T-helper 2 cell treated with Interferon-gamma antibody and Interleukin-4, amounts not matched to agents 5 μg/mL and 100 μg/mL, for 36 hours (primary cell): ENCODE data around the gene MS4A7.
"Not testable (repeated sequence)": the region's sequence is repeated elsewhere in the genome, so short reads cannot be mapped to it uniquely, and the experiment has no call there.

Experiments
- DNase-seq: peaks from one replicate; pipeline ENCODE4 v3.0.0; 2021; ENCODE audit warnings: low spot score
- H3K27ac Mint-ChIP-seq: one replicate; pipeline ENCODE4 v1.8.0; 2021; ENCODE audit warnings: mild to moderate bottlenecking, mixed read lengths
- H3K27me3 Mint-ChIP-seq: one replicate; pipeline ENCODE4 v1.8.0; 2021; ENCODE audit warnings: low read depth, mixed read lengths
- H3K36me3 Mint-ChIP-seq: one replicate; pipeline ENCODE4 v1.8.0; 2021; ENCODE audit warnings: low read depth, mixed read lengths
- H3K4me1 Mint-ChIP-seq: one replicate; pipeline ENCODE4 v1.8.0; 2021; ENCODE audit warnings: low read depth, mixed read lengths
- H3K4me3 Mint-ChIP-seq: one replicate; pipeline ENCODE4 v1.8.0; 2022; ENCODE audit warnings: mild to moderate bottlenecking, moderate library complexity, mixed read lengths
- H3K9me3 Mint-ChIP-seq: one replicate; pipeline ENCODE4 v1.8.0; 2021; ENCODE audit warnings: mixed read lengths

The MS4A7 gene

GRCh38 chr11:60362241-60362640, 16.1 kb upstream of the MS4A7 start:
- H3K27me3 Mint-ChIP-seq: peaks cover 8% of the 10 kb centered on the region
- H3K27ac Mint-ChIP-seq: no peak overlapping the region
- no peaks in the 10 kb centered on the region for H3K4me1 Mint-ChIP-seq
- no peak for DNase-seq
- no peak overlapping the region for H3K4me3 Mint-ChIP-seq
- no peaks in the 10 kb centered on the region for H3K36me3 Mint-ChIP-seq
- H3K9me3 Mint-ChIP-seq: no peaks in the 10 kb centered on the region

DNA sequence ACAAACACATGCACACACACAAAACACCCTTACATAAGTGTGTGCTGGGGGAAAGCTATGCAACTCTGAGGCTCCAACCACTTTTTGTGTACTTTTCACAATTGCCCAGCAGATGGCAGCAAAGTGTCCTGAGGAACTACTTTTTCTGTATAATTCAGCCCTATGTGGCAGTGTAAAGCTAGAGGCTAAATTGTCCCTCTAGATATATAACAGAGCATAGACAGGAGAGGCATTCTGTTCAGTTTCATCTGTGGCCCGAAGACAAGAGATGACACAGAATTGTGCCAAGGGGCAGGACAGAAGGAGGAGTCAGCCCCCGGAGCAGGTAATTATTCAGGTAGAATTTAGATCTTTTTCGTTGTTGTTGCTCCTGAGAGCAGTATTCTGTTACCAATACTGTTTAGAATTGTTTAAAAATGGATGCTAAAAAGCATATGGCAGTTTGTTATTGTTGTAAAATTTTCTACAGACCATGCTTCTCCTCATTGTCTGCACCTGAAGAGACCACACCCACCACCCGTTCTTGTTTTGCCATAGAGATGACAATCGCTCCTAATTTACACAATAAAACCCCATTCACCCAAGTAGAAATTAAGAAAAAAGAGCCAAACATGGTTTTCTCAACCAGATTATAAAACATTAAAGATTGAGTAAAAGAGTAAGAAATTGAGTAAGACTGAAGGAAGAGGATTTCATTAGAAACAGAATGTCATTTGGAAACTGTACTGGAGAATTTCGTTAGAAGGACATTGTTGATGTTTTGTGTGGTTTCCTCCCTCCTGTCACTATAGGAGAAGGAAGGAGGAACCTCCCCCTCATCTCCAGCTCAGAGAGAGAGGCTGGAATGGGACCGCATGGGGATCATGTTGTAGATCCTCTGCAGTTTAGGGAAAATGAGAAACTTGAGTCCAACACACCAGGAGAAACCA, 14.5 kb upstream of the MS4A7 start:
- DNase-seq: peak; percentile 5
- Mint-ChIP-seq H3K27me3 (peaks cover 8% of the 10 kb centered on the region), H3K36me3 (no peaks in the 10 kb centered on the region), H3K4me1 (no peaks in the 10 kb centered on the region), H3K27ac (no peak overlapping the region), H3K4me3 (no peak overlapping the region), H3K9me3 (no peaks in the 10 kb centered on the region)

GRCh38 chr11:60366262-60366904, 11.9 kb upstream of the MS4A7 start:
- H3K27ac Mint-ChIP-seq, H3K27me3 Mint-ChIP-seq, H3K4me3 Mint-ChIP-seq, DNase-seq, H3K9me3 Mint-ChIP-seq, H3K4me1 Mint-ChIP-seq, H3K36me3 Mint-ChIP-seq: not testable (repeated sequence)

DNA sequence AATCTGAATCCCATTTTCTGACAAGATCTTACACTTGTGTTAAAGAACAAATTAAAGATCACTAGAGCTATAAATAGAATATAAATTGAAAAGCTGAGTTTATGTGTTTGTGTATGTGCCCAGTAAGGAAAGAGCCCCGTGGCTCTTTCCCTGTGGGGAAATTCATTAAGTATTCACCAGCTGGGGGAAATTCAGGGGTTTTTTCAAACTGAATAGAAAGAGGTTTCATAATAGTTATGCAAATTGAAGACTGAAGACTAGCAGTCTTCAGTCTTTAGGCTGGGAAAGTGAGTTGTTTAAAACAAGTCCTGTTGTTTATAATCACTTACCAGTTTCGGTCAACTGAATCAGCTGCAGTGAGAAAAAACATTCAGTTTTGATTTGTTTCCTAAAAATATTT, 11.3 kb upstream of the MS4A7 start:
- H3K27me3 Mint-ChIP-seq: peaks cover 5% of the 10 kb centered on the region
- H3K27ac Mint-ChIP-seq: no peak overlapping the region
- H3K36me3 Mint-ChIP-seq: no peaks in the 10 kb centered on the region
- no peak for DNase-seq
- H3K4me3 Mint-ChIP-seq: no peak overlapping the region
- no peaks in the 10 kb centered on the region for H3K9me3 Mint-ChIP-seq
- no peaks in the 10 kb centered on the region for H3K4me1 Mint-ChIP-seq

GRCh38 chr11:60367896-60368295, 10.4 kb upstream of the MS4A7 start:
- Mint-ChIP-seq H3K27me3 (peaks cover 5% of the 10 kb centered on the region), H3K4me1 (no peaks in the 10 kb centered on the region), H3K4me3 (no peak overlapping the region), H3K27ac (no peak overlapping the region), H3K9me3 (no peaks in the 10 kb centered on the region), H3K36me3 (no peaks in the 10 kb centered on the region)
- no peak for DNase-seq

- H3K4me1 Mint-ChIP-seq: no peaks in the 10 kb centered on the region
- no peaks in the 10 kb centered on the region for H3K27me3 Mint-ChIP-seq
- no peak overlapping the region for H3K4me3 Mint-ChIP-seq
- H3K9me3 Mint-ChIP-seq: no peaks in the 10 kb centered on the region
- no peak overlapping the region for H3K27ac Mint-ChIP-seq
- H3K36me3 Mint-ChIP-seq: no peaks in the 10 kb centered on the region
- DNase-seq: no peak
Observed at GRCh38 chr11:60370252-60370810, 8.0 kb upstream of the MS4A7 start.

DNA sequence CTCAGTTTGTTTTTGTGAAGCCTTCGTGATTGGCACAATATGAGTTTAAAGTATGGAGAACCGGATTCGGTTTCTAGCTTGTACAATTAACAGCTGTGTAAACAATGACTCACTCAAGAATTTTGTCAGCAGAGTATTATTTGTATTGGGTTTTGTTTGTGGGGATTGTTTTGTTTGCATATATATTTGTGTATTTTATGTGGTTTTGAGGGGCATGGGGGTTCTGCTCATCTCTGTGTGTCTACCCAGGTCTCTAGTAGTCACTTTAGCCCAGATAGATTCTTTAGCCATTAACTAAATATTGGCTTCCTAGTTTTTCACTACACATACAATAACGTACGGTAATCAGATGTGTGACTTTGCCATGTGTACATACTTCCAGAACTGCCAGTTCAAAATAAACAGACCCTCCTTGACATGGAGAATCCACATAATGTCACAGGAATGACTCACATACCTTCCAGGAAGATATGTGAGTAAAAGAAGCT, 7.5 kb upstream of the MS4A7 start:
- no peak overlapping the region for H3K27ac Mint-ChIP-seq
- H3K9me3 Mint-ChIP-seq: no peaks in the 10 kb centered on the region
- no peak overlapping the region for H3K4me3 Mint-ChIP-seq
- no peaks in the 10 kb centered on the region for H3K36me3 Mint-ChIP-seq
- no peaks in the 10 kb centered on the region for H3K27me3 Mint-ChIP-seq
- no peak for DNase-seq
- no peaks in the 10 kb centered on the region for H3K4me1 Mint-ChIP-seq

- H3K36me3 Mint-ChIP-seq: no peaks in the 10 kb centered on the region
- H3K4me1 Mint-ChIP-seq: no peaks in the 10 kb centered on the region
- no peak overlapping the region for H3K27ac Mint-ChIP-seq
- no peaks in the 10 kb centered on the region for H3K27me3 Mint-ChIP-seq
- no peaks in the 10 kb centered on the region for H3K9me3 Mint-ChIP-seq
- H3K4me3 Mint-ChIP-seq: no peak overlapping the region
- DNase-seq: no peak
Observed at GRCh38 chr11:60371386-60371785, 6.9 kb upstream of the MS4A7 start.

DNA sequence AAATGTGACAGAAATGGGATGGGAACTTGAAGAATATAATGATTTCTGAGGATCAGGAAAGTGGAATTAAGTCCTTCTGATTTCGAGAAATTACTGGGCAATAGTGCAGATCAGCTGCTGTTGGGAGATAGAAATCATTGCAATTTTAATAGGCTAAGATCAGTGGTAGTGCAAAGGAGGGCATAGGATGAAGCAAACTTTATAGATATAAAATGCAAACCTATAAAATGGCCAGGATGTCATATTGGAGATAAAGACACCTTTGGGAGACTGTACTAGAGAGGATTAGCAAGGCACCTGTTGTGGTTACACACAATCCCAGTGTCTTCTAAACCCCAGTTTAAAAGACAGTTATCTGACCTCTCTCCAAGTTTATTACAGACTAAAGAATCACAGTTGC, 6.5 kb upstream of the MS4A7 start:
- Mint-ChIP-seq H3K9me3 (no peaks in the 10 kb centered on the region), H3K27ac (no peak overlapping the region), H3K4me1 (no peaks in the 10 kb centered on the region), H3K27me3 (peaks cover 2% of the 10 kb centered on the region), H3K4me3 (no peak overlapping the region), H3K36me3 (no peaks in the 10 kb centered on the region)
- DNase-seq: no peak

DNA sequence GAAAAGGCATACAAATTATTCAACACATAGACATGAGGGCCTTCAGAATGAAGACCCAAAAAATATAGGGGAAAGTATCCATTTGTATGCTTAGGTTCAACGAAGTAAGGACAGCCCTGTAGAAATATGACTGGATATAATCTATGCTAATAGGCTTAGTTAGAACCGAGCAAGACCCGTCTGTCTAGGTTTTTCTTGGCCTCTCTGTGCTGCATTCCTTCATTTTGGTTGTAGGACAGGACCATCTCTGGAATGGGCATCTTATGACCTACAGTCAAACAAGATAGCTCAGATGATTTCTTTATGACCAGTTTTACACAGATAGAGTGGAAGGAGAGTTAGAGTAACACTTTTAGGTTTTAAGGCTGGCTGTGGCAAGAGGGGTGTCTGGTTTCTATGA, 5.6 kb upstream of the MS4A7 start:
- no peak overlapping the region for H3K4me3 Mint-ChIP-seq
- no peaks in the 10 kb centered on the region for H3K9me3 Mint-ChIP-seq
- peaks cover 4% of the 10 kb centered on the region for H3K27me3 Mint-ChIP-seq

DNA sequence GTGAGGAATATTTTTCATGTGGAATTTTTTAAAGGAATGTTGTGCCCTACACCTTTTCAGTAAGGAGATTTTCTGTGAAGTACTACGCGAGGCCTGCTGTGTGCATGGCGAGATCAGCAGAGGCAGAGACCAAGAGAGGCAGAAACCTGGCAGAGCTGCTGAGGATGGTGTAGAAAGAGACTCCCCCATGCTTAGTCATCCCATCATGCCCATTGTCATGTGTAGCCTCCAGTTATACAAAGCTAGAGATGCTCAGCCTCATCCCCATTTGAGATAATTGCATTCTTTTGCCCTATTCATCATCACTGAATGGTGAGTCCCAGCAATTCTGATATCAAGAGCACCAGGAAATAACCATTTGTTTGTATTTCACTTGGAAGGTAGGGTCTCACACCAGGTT, 3.0 kb upstream of the MS4A7 start:
- no peak for DNase-seq
- H3K36me3 Mint-ChIP-seq: no peaks in the 10 kb centered on the region
- H3K27ac Mint-ChIP-seq: no peak overlapping the region
- H3K4me1 Mint-ChIP-seq: peaks cover 3% of the 10 kb centered on the region
- H3K27me3 Mint-ChIP-seq: peaks cover 12% of the 10 kb centered on the region
- no peaks in the 10 kb centered on the region for H3K9me3 Mint-ChIP-seq
- no peak overlapping the region for H3K4me3 Mint-ChIP-seq

More for the DNA sequence above, 5.6 kb upstream of the MS4A7 start:
- H3K4me1 Mint-ChIP-seq: no peaks in the 10 kb centered on the region
- no peak for DNase-seq
- H3K27ac Mint-ChIP-seq: no peak overlapping the region
- no peaks in the 10 kb centered on the region for H3K36me3 Mint-ChIP-seq

DNA sequence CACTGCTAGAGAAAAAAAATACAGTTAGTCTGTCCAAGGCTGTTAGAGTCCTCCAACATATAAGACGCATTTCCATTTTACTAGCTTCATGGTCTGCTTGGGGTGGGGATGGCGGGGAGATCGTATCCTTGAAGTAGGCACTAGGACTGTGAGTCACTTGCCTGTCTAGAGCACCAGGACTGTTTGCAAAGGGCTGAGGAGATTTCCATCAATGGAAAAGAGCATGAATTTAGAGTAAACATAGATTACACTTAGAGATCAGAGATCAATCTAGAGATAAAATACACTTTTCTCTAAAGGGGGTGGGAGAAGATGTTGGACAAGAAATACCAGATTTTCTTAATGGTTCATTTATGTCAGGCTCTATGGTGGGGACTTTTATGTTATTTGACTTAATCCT, 1.7 kb upstream of the MS4A7 start:
- no peak for DNase-seq
- H3K36me3 Mint-ChIP-seq: no peaks in the 10 kb centered on the region
- H3K4me1 Mint-ChIP-seq: peaks cover 3% of the 10 kb centered on the region
- no peaks in the 10 kb centered on the region for H3K9me3 Mint-ChIP-seq
- H3K27me3 Mint-ChIP-seq: peaks cover 12% of the 10 kb centered on the region
- H3K27ac Mint-ChIP-seq: no peak overlapping the region
- H3K4me3 Mint-ChIP-seq: no peak overlapping the region

GRCh38 chr11:60377401-60378136, 763 bp upstream of the MS4A7 start:
- no peaks in the 10 kb centered on the region for H3K9me3 Mint-ChIP-seq
- DNase-seq: no peak
- H3K4me3 Mint-ChIP-seq: no peak overlapping the region
- no peak overlapping the region for H3K27ac Mint-ChIP-seq
- peaks cover 3% of the 10 kb centered on the region for H3K4me1 Mint-ChIP-seq
- no peaks in the 10 kb centered on the region for H3K36me3 Mint-ChIP-seq
- peaks cover 13% of the 10 kb centered on the region for H3K27me3 Mint-ChIP-seq
